ENCODE results near the gene MPLKIP. TPM values are rescaled to one million over a fixed set of nuclear protein-coding genes. Genes with fewer than 3 reads are reported as not detected.
"Not testable (repeated sequence)": the region's sequence is repeated elsewhere in the genome, so short reads cannot be mapped to it uniquely, and the experiment has no call there.

The MPLKIP gene
- total RNA-seq (2014; rRNA removed) = 42.6 and 52.2 TPM in 2 replicates
- polyA plus RNA-seq (2012) = 40.0 TPM

DNA sequence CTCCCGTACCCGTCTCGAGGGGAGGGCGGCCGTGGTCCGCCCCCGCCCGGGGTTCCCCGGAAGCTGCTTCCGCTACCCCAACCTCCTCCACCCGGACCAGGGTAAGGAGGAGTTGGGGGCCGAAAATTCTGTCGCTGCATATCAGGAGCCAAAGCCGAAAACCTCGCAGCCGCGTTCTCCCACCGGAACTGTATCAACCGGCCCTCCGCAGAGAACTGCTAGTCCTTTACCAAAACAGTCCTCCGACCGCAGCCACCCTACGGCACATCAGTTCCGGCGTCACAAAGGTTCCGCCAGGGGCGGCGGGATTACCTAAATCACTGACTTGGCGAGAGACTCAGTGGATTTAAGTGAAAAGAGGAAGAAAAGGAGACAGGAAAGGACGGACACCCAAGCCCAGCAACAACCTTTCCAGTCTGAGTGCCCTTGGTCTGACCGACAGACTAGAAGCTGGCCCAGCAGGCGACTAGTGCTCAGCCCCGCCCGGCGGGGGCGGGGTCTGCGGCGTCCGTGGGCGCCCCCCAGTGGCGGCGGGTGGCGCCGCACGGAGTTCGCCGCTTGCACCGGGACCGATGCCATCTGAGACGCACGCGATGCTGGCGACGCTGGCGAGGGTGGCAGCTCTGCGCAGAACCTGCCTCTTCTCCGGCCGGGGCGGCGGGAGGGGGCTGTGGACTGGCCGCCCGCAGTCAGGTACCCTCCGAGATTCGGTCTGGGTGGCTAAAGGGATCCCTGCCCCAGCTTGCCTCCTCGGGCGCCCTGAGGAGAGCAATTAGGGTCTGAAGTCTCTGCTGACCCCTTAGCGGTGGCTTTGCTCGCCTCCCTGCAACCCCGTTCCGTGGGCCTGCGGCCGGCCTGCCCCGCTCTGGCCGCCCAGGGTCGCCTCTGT lies at the start of gene MPLKIP, which contains the start of gene SUGCT:
Gene MPLKIP, minus strand, starts transcription at position 195 of the 889 bp plus-strand sequence. Its CDS starts 55 bp downstream, at position 140.
Gene SUGCT, plus strand, starts transcription at position 578 of the 889 bp plus-strand sequence.
- DNase-seq (ENCODE audit: low read depth) = peak; percentile 88

- no peak for DNase-seq (ENCODE audit: low read depth)
Observed at GRCh38 chr7:40182452-40182851, 48.0 kb upstream of the MPLKIP start.

GRCh38 chr7:40177071-40177470 lies 42.6 kb upstream of the MPLKIP start:
- DNase-seq (ENCODE audit: low read depth) = no peak

DNA sequence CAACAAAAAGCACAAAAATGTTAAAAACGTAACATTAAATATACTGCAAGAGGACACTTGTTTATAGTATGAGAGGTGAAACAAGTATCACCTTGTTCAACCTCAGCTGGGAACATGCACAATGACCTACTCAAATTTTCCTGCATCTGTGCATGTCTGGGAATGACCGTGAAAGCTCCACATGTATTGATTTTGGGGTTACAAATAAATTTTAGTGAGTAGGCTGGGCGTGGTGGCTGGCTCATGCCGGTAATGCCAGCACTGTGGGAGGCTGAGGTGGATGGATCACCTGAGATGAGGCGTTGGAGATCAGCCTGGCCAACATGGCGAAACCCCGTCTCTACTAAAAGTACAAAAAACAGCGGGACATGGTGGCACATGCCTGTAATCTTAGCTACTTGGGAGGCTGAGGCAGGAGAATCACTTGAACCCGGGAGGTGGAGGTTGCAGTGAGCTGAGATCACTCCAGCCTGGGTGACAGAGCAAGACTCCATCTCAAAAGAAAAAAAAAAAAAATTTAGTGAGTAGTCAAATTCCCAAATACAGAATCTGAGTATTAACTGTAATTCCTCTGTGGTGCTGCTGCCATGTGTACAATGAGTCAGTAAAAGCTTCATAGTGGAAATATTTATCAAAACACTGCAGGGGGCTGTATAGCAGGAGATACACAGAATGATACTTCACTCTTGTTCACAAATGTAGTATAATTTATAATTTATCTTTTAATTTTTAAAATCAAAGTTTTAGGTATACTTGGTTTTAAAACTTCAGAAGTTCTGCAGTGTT lies 41.5 kb upstream of the MPLKIP start:
- peak; percentile 75 for DNase-seq (ENCODE audit: low read depth)

- DNase-seq (ENCODE audit: low read depth) = not testable (repeated sequence)
Observed at GRCh38 chr7:40175256-40175655, 40.8 kb upstream of the MPLKIP start.

DNA sequence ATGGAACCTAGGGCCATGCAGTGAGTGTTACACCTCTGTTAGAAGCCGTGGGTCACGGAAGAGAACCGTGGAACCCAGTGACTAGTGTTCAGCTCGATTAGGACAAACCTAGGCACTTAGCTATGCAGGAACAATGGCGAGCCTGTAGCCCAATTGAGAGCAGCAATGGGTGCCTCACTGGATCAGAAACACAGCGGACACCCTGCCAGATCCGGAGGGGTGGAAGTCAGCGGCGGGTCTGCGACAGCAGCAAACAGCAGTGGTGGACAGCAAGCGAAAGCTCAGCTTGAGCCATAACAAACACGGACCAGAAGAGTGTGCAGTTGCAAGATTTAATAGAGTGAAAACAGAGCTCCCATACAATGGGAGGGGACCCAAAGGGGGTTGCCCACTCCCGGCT lies 38.7 kb upstream of the MPLKIP start:
- DNase-seq (ENCODE audit: low read depth) = not testable (repeated sequence)

GRCh38 chr7:40168266-40168665 lies 33.8 kb upstream of the MPLKIP start:
- not testable (repeated sequence) for DNase-seq (ENCODE audit: low read depth)

DNA sequence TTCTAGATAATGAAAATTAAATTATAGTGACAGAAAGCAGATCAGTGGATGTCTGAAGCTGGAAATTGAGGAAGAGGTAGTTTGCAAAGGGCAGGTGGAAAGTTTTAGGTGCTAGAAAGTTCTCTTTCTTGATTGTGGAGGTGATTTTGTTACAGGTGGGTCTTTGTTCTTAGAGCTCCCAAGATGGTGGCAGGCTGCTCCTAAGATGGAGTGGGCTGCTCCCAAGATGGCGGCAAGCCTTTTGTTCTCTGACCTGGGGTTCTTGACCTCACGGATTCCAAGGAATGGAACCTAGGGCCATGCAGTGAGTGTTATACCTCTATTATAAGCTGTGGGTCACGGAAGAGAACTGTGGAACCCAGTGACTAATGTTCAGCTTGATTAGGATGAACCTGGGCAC lies 32.9 kb upstream of the MPLKIP start:
- DNase-seq (ENCODE audit: low read depth) = no peak

GRCh38 chr7:40165216-40165615 lies 30.8 kb upstream of the MPLKIP start:
- no peak for DNase-seq (ENCODE audit: low read depth)

DNA sequence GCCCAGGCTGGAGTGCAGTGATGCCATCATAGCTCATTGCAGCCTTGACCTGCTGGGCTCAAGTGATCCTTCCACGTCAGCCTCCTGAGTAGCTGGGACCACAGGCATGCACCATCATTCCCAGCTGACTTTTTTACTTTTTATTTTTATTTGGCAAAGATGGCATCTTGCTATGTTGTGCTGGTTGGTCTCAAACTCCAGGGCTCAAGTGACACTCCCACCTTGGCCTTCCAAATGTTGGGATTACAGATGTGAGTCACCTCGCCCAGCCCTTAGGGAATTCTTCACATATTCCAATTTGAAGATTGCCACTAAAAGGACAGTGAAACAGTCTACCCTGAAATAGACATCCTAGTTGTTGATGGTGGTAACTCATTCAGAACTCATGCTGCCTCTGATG lies 28.1 kb upstream of the MPLKIP start:
- peak; percentile 50 for DNase-seq (ENCODE audit: low read depth)

GRCh38 chr7:40156988-40157387 lies 22.6 kb upstream of the MPLKIP start:
- no peak for DNase-seq (ENCODE audit: low read depth)

- DNase-seq (ENCODE audit: low read depth) = no peak
Observed at GRCh38 chr7:40151504-40151903, 17.1 kb upstream of the MPLKIP start.

GRCh38 chr7:40148671-40149070 lies 14.2 kb upstream of the MPLKIP start:
- DNase-seq (ENCODE audit: low read depth) = no peak

DNA sequence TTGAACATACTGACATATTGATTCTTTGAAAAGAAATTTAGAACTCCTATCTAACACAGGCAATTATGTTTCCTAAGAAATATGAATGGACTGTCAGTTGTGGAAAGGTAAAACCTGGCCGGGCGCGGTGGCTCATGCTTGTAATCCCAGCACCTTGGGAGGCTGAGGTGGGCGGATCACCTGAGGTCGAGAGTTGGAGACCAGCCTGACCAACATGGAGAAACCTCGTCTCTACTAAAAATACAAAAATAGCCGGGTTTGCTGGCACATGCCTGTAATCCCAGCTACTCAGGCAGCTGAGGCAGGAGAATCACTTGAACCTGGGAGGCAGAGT lies 13.8 kb upstream of the MPLKIP start:
- DNase-seq (ENCODE audit: low read depth) = not testable (repeated sequence)

- DNase-seq (ENCODE audit: low read depth) = no peak
Observed at GRCh38 chr7:40147371-40148246, 13.2 kb upstream of the MPLKIP start.

DNA sequence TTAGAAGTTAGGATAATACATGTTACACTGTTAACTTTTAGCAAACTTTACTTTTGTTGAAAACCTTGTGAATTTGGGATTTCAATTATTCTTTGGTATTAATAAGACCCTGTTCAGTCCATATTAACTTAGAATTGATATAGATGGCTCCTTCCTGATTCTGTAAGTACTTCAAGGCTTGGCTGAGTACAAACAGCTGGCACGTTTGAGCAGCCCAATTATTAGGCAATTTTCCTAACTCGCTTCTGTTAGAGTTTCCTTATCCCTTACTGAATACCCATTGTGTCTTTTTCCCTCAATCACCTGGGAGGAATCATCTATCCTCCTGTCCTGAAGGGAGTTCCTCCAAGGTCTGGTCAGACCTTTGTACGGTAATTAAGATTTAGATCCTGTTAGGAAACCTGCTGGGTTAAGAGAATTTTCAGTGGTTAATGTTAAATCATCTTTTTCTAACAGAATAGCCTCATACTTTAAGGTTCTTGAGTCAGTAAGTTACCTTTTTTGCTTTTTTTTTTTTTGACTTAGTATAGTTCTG lies 11.2 kb upstream of the MPLKIP start:
- DNase-seq (ENCODE audit: low read depth) = not testable (repeated sequence)

GRCh38 chr7:40141916-40142315 lies 7.5 kb upstream of the MPLKIP start:
- not testable (repeated sequence) for DNase-seq (ENCODE audit: low read depth)

DNA sequence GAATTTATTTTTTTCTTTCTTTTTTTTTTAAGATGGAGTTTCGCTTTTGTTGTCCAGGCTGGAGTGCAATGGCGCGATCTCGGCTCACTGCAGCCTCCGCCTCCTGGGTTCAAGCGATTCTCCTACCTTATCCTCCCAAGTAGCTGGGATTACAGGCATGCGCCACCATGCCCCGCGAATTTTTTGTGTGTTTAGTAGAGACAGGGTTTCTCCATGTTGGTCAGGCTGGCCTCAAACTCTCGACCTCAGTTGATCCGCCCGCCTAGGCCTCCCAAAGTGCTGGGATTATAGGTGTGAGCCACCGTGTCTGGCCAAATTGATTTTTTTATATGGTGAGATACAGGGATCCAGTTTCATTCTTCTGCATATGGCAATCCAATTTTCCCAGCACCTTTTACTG lies 5.5 kb upstream of the MPLKIP start:
- not testable (repeated sequence) for DNase-seq (ENCODE audit: low read depth)

DNA sequence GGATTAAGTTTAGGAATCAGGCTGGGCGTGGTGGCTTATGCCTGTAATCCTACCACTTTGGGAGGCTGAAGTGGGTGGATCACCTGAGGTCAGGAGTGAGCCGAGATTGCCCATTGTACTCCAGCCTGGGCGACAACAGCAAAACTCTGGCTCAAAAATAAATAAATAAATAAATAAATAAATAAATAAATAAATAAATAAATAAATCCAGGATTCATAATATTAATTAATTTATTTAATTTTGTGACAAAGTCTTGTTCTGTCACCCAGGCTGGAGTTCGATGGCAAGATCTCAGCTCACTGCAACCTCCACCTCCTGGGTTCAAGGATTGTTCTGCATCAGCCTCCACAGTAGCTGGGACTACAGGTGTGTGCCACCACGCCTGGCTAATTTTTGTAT lies 4.6 kb upstream of the MPLKIP start:
- no peak for DNase-seq (ENCODE audit: low read depth)

- no peak for DNase-seq (ENCODE audit: low read depth)
Observed at GRCh38 chr7:40137563-40137962, 3.1 kb upstream of the MPLKIP start.

GRCh38 chr7:40135317-40135610 lies 842 bp upstream of the MPLKIP start:
- no peak for DNase-seq (ENCODE audit: low read depth)
